Measurements from ENCODE around the gene RAB40C. TPM values are rescaled to one million over a fixed set of nuclear protein-coding genes. Genes with fewer than 3 reads are reported as not detected.

Gene RAB40C
- total RNA-seq, 2 experiments from 2014 or later: 13.3 to 14.0 TPM

DNA sequence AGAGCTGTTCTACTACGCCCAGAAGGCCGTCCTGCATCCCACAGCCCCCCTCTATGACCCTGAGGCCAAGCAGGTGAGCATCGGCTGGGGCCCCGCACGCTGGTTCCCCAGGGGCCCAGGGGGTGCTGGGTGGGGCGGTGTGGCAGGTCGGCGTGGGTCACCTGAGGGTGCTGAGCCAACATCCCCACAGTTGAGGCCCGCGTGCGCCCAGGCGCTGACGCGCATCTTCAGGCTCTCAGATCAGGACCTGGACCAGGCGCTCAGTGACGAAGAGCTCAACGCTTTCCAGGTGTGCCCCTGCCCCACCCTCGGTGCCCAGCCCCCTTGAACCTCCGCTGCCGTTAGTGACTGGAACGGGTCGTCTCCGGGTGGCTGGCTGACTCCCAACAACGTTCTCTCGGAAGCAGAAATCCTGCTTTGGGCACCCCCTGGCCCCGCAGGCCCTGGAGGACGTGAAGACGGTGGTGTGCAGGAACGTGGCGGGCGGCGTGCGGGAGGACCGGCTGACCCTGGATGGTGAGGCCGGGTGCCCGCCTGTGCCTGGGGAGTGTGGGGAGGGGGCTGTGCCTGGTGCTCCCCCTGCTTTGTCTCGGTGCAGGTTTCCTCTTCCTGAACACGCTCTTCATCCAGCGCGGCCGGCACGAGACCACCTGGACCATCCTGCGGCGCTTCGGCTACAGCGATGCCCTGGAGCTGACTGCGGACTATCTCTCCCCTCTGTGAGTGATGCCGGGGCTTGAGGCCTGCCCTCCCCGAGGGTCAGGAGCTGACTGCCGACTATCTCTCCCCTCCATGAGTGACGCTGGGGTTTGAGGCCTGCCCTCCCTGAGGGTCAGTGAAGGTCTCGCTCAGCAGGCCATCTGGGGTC lies 80.9 kb downstream of the RAB40C start:
- no peak for ATAC-seq
- H3K4me1 Mint-ChIP-seq: peaks cover 13% of the 10 kb centered on the region
- H3K9me3 Mint-ChIP-seq (ENCODE audit: low read depth): no peaks in the 10 kb centered on the region
- CTCF ChIA-PET: interaction anchor here (1.6 kb wide), 1 partner anchor 14 kb away, joined by 3 read pairs; the partner anchor contains the start of gene JMJD8
- H3K36me3 Mint-ChIP-seq: peaks cover 8% of the 10 kb centered on the region
- peaks cover 5% of the 10 kb centered on the region for H3K27me3 Mint-ChIP-seq
- DNase-seq: no peak
- H3K27ac Mint-ChIP-seq: peak overlapping the region; percentile 24
- no peak overlapping the region for H3K4me3 Mint-ChIP-seq

DNA sequence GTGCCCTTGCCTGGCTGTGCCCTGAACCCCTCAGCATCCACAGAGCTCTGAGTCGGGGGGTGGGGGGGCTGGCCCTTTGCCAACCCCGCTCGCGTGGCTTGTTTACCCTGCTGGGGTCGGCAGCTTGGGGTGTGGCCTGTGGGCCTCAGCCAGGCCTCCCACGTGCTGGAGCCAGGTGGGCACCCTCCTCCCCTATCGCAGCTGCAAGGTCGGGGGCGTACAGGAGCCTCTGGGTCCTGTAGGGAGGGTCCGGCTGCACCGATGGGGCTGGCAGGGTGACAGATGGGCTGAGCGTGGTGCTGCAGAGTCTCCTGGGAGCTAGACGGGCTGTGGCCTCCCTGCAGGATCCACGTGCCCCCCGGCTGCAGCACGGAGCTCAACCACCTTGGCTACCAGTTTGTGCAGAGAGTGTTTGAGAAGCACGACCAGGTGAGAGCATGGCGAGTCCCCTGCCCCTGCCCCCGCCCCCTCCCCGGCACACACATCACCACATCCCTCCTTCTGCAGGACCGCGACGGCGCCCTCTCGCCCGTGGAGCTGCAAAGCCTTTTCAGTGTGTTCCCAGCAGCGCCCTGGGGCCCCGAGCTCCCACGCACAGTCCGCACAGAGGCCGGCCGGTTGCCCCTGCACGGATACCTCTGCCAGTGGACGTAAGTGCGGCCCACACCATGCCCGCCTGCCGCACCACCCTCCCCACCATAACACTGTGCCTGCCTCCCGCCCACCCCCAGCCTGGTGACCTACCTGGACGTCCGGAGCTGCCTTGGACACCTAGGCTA lies 81.7 kb downstream of the RAB40C start:
- Mint-ChIP-seq H3K36me3 (peaks cover 8% of the 10 kb centered on the region), H3K4me1 (peaks cover 13% of the 10 kb centered on the region), H3K4me3 (no peak overlapping the region), H3K27ac (no peak overlapping the region), H3K9me3 (ENCODE audit: low read depth) (no peaks in the 10 kb centered on the region), H3K27me3 (peaks cover 6% of the 10 kb centered on the region)
- CTCF ChIA-PET: no interaction called here
- DNase-seq (no peak), ATAC-seq (no peak)

DNA sequence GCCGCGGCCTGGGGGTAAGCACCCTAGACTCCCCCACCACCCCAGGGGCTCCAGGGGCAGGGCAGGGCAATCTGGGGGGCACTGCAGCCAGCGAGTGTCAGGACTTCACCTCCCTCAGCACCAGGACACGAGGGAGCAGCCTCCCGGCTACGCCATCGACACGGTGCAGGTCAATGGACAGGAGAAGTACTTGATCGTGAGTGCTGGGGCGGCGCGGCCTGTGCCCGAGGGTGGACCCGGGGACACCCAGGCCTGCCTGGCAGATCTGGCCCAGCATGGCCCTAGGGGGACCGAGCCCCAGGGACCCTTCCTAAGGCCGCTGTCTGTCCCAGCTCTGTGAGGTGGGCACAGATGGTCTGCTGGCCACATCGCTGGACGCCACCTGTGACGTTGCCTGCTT lies 82.5 kb downstream of the RAB40C start:
- Mint-ChIP-seq H3K4me1 (peaks cover 12% of the 10 kb centered on the region), H3K27ac (no peak overlapping the region), H3K27me3 (peaks cover 12% of the 10 kb centered on the region), H3K4me3 (no peak overlapping the region), H3K36me3 (peaks cover 8% of the 10 kb centered on the region), H3K9me3 (ENCODE audit: low read depth) (no peaks in the 10 kb centered on the region)
- no peak for DNase-seq
- ATAC-seq: no peak
- CTCF ChIA-PET: no interaction called here

DNA sequence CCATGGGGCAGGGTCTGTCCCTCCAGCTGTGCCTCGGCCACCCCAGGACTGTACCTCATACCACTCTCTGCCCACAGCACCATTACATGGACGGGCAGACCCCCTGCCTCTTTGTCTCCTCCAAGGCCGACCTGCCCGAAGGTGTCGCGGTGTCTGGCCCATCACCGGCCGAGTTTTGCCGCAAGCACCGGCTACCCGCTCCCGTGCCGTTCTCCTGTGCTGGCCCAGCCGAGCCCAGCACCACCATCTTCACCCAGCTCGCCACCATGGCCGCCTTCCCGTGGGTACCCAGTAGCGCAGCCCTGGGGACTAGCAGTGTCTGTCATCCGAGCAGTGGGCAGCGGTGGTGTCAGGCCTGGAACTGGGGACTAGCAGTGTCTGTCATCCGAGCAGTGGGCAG lies 83.0 kb downstream of the RAB40C start:
- no peaks in the 10 kb centered on the region for H3K9me3 Mint-ChIP-seq (ENCODE audit: low read depth)
- ATAC-seq: no peak
- CTCF ChIA-PET: no interaction called here
- H3K4me3 Mint-ChIP-seq: no peak overlapping the region
- no peak for DNase-seq
- peaks cover 12% of the 10 kb centered on the region for H3K27me3 Mint-ChIP-seq
- no peak overlapping the region for H3K27ac Mint-ChIP-seq
- H3K4me1 Mint-ChIP-seq: peaks cover 8% of the 10 kb centered on the region
- peaks cover 8% of the 10 kb centered on the region for H3K36me3 Mint-ChIP-seq

DNA sequence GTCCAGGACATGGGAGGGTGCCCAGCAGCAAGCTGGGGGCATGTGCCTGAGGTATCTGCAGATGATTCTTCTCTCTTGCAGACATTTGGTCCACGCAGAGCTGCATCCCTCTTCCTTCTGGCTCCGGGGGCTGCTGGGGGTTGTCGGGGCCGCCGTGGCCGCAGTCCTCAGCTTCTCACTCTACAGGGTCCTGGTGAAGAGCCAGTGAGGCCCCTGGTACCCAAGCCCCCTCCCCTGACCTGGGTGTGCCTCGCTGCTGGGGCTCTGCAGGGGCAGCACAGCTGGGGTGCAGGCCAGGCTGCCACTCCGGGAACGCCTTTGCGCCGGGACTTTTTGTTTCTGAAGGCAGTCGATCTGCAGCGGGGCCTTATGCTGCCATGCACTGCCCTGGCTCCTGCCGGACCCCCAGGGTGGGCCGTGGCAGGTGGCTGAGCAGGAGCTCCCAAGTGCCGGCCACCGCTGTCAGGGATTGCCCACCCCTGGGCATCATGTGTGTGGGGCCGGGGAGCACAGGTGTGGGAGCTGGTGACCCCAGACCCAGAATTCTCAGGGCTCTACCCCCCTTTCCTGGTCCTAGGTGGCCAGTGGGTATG lies 83.6 kb downstream of the RAB40C start:
- Mint-ChIP-seq H3K4me1 (peaks cover 8% of the 10 kb centered on the region), H3K27me3 (peaks cover 12% of the 10 kb centered on the region), H3K36me3 (peaks cover 8% of the 10 kb centered on the region), H3K9me3 (ENCODE audit: low read depth) (no peaks in the 10 kb centered on the region), H3K4me3 (no peak overlapping the region), H3K27ac (no peak overlapping the region)
- CTCF ChIA-PET: no interaction called here
- DNase-seq: no peak
- no peak for ATAC-seq

DNA sequence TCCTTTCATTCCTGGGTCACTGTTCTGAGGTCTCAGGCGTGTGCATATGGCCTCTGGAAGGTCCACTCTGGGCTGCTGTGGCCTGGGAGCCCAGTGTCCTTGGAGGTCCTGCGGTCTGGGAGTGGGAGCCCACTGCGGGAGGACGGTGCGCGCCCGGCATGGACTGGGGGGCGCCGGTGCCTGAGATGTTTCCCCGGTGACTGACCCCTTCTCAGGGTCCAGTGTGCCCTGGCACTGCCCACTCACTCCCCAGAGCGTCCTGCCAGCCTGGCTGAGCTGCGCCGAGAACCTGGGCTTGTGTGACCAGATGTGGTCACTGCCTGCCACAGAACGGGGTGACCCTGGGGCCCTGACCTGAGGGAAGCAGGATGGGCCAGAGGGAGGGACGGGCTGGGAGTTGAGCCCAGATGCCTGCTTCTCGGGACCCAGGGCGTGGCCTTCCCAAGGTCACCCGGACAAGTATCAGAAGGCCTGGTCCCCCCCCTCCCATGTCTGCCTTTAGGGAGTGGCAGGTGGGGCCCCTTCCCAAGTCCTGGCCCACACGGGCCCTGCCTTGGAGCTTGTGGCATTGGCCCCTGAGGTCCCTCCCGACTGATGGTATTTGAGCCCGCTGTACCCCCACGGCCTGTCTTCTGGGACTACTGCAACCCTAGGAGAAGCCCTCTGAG lies 84.5 kb downstream of the RAB40C start:
- H3K27ac Mint-ChIP-seq: no peak overlapping the region
- peaks cover 8% of the 10 kb centered on the region for H3K36me3 Mint-ChIP-seq
- CTCF ChIA-PET: no interaction called here
- H3K4me3 Mint-ChIP-seq: no peak overlapping the region
- H3K4me1 Mint-ChIP-seq: peaks cover 9% of the 10 kb centered on the region
- ATAC-seq (no peak), DNase-seq (no peak)
- H3K27me3 Mint-ChIP-seq: peaks cover 12% of the 10 kb centered on the region
- H3K9me3 Mint-ChIP-seq (ENCODE audit: low read depth): no peaks in the 10 kb centered on the region

DNA sequence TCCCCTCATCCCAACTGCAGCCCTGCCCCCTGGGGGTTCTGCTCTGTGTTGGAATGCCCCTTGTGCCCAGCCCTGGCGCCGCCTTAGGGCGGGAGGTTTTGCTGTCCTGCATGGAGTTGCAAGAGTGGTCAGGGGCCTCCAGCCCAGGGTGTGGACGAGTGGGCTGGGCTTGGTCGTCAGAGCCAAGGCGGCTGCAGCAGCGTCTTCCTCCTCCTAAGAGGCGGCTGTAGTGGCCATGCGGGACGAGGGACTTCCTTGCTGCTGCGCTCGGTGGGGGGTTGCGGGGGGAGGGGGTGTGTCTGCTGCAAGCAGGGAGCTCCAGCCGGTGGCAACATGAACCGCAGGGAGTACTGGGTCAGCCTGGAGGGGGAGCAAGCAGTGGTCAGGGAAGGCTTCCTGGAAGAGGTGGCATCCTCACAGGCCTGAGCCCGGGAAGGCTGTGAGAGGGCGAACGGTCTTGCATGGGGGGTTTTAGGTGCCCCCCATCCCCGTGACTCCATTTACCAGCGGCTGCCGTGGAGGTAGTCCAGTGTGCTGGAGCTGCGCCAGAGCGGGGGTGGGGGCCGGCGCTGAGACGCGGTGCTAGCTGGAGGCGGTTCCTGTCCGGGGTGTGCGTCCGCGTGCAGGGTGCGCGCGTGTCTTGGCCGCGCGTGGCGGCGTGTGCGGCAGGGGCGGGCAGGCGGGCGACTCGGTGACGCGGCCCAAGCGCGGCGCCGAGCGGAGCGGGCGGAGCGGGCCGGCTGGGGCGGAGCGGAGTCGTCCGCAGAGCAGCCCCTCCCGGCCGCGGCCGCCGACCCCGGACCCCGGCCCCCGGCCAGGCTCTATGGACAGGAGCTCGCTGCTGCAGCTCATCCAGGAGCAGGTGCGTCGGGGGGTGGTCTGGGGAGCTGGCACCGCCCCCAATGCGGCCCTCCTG lies 85.4 kb downstream of the RAB40C start, which contains the start of gene RHBDL1:
TSS of gene RHBDL1 (plus strand) at position 704 of the 916 bp plus-strand sequence. CDS start at position 824, 120 bp downstream.
- CTCF ChIA-PET: interaction anchor here (1.3 kb wide), 1 partner anchor 20 kb away, joined by 3 read pairs; no protein-coding TSS in a partner anchor
- DNase-seq (no peak), ATAC-seq (no peak)
- Mint-ChIP-seq H3K27ac (no peak within 1 kb of the TSS), H3K4me1 (peaks cover 8% of the 10 kb centered on the region), H3K4me3 (no peak within 1 kb of the TSS), H3K9me3 (ENCODE audit: low read depth) (no peaks in the 10 kb centered on the region), H3K36me3 (peaks cover 8% of the 10 kb centered on the region), H3K27me3 (peaks cover 12% of the 10 kb centered on the region)

DNA sequence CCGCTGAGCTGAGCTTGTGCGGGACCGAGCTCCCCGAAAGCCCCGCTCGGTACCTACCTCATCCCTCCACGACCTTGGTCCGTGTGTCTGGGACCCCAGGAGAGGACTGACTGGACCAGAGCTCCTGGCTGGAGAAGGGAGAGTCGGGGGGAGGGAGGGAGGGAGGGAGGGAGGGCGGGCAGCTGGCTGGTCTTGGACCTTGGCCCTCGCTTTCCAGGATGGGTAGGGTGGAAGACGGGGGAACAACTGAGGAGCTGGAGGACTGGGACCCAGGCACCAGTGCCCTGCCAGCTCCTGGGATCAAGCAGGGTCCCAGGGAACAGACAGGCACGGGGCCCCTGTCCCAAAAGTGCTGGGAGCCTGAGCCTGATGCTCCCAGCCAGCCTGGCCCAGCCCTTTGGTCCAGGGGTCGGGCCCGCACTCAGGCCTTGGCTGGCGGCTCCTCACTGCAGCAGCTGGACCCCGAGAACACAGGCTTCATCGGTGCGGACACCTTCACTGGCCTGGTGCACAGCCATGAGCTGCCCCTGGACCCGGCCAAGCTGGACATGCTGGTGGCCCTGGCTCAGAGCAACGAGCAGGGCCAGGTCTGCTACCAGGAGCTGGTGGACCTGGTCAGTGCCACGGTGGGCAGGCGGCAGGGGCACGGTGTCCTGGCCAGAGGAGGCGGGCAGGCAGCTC lies 86.2 kb downstream of the RAB40C start:
- peaks cover 12% of the 10 kb centered on the region for H3K27me3 Mint-ChIP-seq
- peaks cover 11% of the 10 kb centered on the region for H3K4me1 Mint-ChIP-seq
- no peak overlapping the region for H3K4me3 Mint-ChIP-seq
- peaks cover 7% of the 10 kb centered on the region for H3K36me3 Mint-ChIP-seq
- CTCF ChIA-PET: interaction anchor here (1.3 kb wide), 1 partner anchor 19 kb away, joined by 3 read pairs; no protein-coding TSS in a partner anchor
- H3K27ac Mint-ChIP-seq: no peak overlapping the region
- DNase-seq: no peak
- no peaks in the 10 kb centered on the region for H3K9me3 Mint-ChIP-seq (ENCODE audit: low read depth)
- no peak for ATAC-seq

DNA sequence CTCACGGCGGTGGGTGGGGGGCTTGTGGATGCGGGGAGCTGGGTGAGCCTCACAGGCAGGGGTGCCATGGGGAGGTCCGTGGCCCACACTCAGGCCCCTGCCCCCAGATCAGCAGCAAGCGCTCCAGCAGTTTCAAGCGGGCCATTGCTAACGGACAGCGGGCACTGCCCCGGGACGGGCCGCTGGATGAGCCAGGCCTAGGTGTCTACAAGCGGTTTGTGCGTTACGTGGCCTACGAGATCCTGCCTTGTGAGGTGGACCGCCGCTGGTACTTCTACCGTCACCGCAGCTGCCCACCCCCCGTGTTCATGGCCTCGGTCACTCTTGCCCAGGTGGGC lies 86.7 kb downstream of the RAB40C start:
- CTCF ChIA-PET: interaction anchor here (1.3 kb wide), 1 partner anchor 19 kb away, joined by 3 read pairs; no protein-coding TSS in a partner anchor
- DNase-seq: no peak
- H3K9me3 Mint-ChIP-seq (ENCODE audit: low read depth): no peaks in the 10 kb centered on the region
- no peak for ATAC-seq
- H3K4me1 Mint-ChIP-seq: peaks cover 16% of the 10 kb centered on the region
- no peak overlapping the region for H3K27ac Mint-ChIP-seq
- H3K4me3 Mint-ChIP-seq: no peak overlapping the region
- peaks cover 5% of the 10 kb centered on the region for H3K36me3 Mint-ChIP-seq
- peaks cover 12% of the 10 kb centered on the region for H3K27me3 Mint-ChIP-seq

DNA sequence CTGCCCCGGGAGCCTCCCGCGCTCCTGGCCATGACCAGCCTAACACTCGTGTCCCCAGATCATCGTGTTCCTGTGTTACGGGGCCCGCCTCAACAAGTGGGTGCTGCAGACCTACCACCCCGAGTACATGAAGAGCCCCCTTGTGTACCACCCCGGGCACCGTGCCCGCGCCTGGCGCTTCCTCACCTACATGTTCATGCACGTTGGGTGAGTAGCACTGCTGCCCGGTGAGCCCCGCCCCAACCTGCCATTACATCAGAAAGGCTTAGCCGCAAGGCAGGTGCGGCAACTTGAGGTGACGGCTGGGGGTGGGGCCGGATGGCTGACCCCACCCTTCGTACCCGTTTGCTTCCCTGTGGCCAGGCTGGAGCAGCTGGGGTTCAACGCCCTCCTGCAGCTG lies 87.0 kb downstream of the RAB40C start:
- H3K27ac Mint-ChIP-seq: no peak overlapping the region
- peaks cover 8% of the 10 kb centered on the region for H3K36me3 Mint-ChIP-seq
- CTCF ChIA-PET: no interaction called here
- H3K9me3 Mint-ChIP-seq (ENCODE audit: low read depth): no peaks in the 10 kb centered on the region
- H3K4me3 Mint-ChIP-seq: no peak overlapping the region
- DNase-seq (no peak), ATAC-seq (no peak)
- peaks cover 20% of the 10 kb centered on the region for H3K4me1 Mint-ChIP-seq
- H3K27me3 Mint-ChIP-seq: peaks cover 12% of the 10 kb centered on the region

DNA sequence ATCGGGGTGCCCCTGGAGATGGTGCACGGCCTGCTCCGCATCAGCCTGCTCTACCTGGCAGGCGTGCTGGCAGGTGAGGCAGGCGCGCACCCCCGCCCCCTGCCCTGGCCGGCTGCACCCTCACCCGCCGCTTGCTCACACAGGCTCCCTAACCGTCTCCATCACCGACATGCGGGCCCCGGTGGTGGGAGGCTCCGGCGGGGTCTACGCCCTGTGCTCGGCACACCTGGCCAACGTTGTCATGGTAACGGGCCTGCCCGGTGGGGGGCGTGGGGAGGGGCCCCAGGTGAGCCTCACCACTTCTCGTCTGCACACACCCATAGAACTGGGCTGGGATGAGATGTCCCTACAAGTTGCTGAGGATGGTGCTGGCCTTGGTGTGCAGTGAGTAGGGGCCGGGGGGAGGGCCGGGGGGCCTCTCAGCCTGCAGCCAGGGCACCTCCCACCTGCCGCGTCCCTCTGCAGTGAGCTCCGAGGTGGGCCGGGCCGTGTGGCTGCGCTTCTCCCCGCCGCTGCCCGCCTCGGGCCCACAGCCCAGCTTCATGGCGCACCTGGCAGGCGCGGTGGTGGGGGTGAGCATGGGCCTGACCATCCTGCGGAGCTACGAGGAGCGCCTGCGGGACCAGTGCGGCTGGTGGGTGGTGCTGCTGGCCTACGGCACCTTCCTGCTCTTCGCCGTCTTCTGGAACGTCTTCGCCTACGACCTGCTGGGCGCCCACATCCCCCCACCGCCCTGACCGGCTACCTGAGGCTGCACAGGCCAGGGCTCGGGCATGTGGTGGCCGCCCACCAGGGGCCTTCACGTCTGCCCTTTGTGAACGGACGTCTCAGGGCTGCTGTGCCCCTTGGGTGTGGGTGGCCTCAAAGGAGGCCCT lies 87.7 kb downstream of the RAB40C start:
- Mint-ChIP-seq H3K9me3 (ENCODE audit: low read depth) (no peaks in the 10 kb centered on the region), H3K27me3 (peaks cover 12% of the 10 kb centered on the region), H3K36me3 (peaks cover 9% of the 10 kb centered on the region), H3K4me1 (peaks cover 24% of the 10 kb centered on the region), H3K4me3 (no peak overlapping the region), H3K27ac (no peak overlapping the region)
- ATAC-seq (no peak), DNase-seq (no peak)
- CTCF ChIA-PET: interaction anchor here (1.9 to 2.1 kb wide), 2 partner anchors 9 to 30 kb away, joined by 6 to 9 read pairs; partner anchors contain the start of gene RHOT2

Data from activated CD8-positive, alpha-beta memory T cell treated with anti-CD3 and anti-CD28 coated beads, Interleukin-2, amount 10 ng/mL, durations not matched to agents 7 days and 5 days (primary cell).